ENCODE data around the gene MKX.
"Not testable (repeated sequence)": the region's sequence is repeated elsewhere in the genome, so short reads cannot be mapped to it uniquely, and the experiment has no call there.

Gene MKX

GRCh38 chr10:27698961-27699360, 46.7 kb downstream of the MKX start:
- no peak overlapping the region for H3K27ac ChIP-seq

DNA sequence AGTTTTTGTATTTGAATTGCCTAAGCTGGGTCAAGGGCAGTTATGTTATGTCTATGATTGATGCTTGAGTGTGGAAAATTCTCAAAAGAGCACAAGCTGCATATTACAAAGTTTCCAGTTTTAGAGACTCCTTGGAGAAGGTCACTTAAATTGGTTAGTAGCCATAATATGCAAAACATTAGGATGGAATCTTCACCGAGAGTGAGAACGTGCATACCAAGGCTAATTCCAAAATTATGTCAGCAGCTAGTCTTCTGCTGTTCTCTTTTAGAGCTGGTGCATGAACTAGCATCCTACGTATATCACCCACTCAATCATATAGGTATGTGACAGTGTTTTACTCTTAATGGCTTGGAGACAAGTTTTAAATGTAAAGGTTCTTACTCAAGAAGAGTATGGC, 49.2 kb downstream of the MKX start:
- no peak overlapping the region for H3K27ac ChIP-seq
- no peak for DNase-seq (ENCODE audit: low read depth, low spot score)

More at GRCh38 chr10:27698961-27699360, 46.7 kb downstream of the MKX start:
- DNase-seq (ENCODE audit: low read depth, low spot score): no peak

DNA sequence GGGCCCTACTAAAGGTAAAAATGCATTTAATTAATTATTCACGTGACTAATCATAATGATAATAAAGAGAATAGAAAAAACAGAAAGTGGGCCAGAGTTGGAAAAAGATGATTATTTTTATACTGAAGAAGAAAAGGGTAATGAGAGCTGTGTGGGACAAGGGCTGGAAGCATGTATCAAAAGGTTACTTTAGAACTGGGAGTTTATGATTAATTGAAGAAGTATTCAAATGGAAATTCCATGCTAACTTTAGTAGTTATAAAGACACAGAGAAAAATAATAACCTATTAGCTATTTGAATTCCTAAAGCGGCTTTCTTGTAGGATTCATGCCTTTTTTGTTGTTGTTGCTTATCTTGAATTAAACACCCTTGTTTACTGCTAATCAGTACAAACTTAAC, 49.9 kb downstream of the MKX start:
- DNase-seq (ENCODE audit: low read depth, low spot score): no peak
- H3K27ac ChIP-seq: no peak overlapping the region

GRCh38 chr10:27695088-27695487, 50.5 kb downstream of the MKX start:
- DNase-seq (ENCODE audit: low read depth, low spot score): no peak
- no peak overlapping the region for H3K27ac ChIP-seq

- no peak for DNase-seq (ENCODE audit: low read depth, low spot score)
These were observed 53.0 kb downstream of the MKX start for GRCh38 chr10:27692663-27693062.

GRCh38 chr10:27688991-27689390, 56.6 kb downstream of the MKX start:
- no peak overlapping the region for H3K27ac ChIP-seq
- no peak for DNase-seq (ENCODE audit: low read depth, low spot score)

More at GRCh38 chr10:27692663-27693062, 53.0 kb downstream of the MKX start:
- no peak overlapping the region for H3K27ac ChIP-seq

- DNase-seq (ENCODE audit: low read depth, low spot score): no peak
- H3K27ac ChIP-seq: no peak overlapping the region
These were observed 57.3 kb downstream of the MKX start for GRCh38 chr10:27688276-27688675.

GRCh38 chr10:27687743-27688142, 57.9 kb downstream of the MKX start:
- DNase-seq (ENCODE audit: low read depth, low spot score): no peak
- no peak overlapping the region for H3K27ac ChIP-seq

DNA sequence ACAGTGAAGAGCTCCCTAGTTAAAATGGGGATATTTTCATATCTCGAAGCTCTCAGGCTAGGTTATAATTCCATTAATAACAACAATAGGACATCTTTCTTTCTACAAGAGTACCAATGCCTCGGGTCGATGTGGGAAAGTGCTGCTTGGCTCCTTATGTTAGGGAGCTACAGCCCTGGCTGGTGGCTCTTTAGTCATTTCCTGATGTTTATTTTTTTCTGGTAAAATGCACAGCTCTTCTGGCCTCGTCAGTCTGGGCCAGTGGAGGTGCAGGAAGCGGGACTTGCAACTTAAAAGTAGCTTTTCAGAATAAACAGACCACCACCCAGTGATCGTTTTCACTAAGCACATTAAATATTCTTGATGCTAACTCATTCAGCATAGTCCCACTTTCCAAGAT, 58.3 kb downstream of the MKX start:
- DNase-seq (ENCODE audit: low read depth, low spot score): no peak
- no peak overlapping the region for H3K27ac ChIP-seq

DNA sequence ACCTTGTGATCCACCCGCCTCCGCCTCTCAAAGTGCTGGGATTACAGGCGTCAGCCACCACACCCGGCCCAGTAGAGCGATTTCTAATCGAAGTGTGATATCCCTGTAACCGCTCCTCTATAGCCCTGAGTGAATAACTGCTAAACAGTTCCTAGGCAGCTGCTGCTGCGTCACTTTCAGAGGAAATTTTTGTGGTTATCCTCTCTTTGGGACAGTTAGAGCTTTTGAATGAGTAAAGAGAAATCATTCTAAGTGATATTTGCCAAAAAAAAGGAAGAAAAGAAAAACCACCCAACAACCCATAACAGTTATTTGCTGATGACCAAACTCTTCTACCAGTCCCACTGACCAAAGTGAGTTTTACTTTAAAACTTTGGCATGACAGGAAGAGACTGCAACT, 59.9 kb downstream of the MKX start:
- no peak overlapping the region for H3K27ac ChIP-seq

GRCh38 chr10:27683226-27683625, 62.4 kb downstream of the MKX start:
- no peak for DNase-seq (ENCODE audit: low read depth, low spot score)

More for the DNA sequence above, 59.9 kb downstream of the MKX start:
- DNase-seq (ENCODE audit: low read depth, low spot score): no peak

GRCh38 chr10:27681795-27682194, 63.8 kb downstream of the MKX start:
- not testable (repeated sequence) for DNase-seq (ENCODE audit: low read depth, low spot score); H3K27ac ChIP-seq

More at GRCh38 chr10:27683226-27683625, 62.4 kb downstream of the MKX start:
- H3K27ac ChIP-seq: no peak overlapping the region

GRCh38 chr10:27680691-27681605, 64.7 kb downstream of the MKX start:
- H3K27ac ChIP-seq: no peak overlapping the region
- DNase-seq (ENCODE audit: low read depth, low spot score): no peak

DNA sequence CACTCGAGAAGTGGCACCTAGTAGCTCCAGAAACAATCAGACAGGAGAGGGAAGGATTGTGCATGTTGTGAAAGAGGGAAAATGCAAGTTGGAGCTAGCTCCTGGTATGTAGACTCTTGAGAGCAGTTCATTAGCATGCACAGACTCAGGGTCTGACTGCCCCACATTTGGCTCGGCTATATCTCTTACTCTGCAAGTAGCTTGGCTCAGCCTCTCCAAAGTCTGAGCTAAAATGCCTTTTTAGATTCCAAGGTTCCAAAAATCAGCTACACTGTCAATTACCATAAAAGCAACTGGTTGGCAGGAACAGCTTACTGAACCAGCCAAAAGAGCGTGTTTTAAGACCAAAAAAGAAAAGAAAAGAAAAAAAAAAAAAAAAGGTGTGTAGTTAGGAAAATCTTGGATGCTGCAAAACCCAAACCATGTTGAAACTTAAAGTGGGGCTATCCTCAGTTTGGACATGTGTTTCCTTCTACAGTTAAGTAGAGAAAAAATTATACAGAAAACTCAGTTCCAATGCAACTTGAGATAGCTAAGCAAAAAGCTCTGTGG, 65.5 kb downstream of the MKX start:
- H3K27ac ChIP-seq: no peak overlapping the region
- no peak for DNase-seq (ENCODE audit: low read depth, low spot score)

- H3K27ac ChIP-seq: no peak overlapping the region
- DNase-seq (ENCODE audit: low read depth, low spot score): no peak
These were observed 66.2 kb downstream of the MKX start for GRCh38 chr10:27679369-27679912.

DNA sequence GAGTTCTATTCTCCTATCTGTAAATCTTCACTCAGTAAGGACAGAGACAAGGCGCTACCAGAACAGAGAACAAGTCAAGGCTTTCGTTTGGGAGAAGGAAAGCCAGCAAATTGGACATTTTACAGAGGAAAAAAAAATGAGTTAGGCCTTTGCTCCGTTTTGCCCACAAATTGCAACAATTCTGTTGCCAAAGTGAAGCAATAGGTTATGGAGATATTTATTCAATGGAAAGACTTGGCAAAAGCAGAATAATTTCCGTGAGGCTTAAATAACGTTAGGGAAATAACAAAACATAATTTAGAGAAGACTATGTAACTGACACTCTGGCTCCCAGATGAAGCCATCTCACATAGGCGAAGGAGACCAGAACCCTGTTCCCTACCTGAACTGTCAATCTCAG, 67.5 kb downstream of the MKX start:
- H3K27ac ChIP-seq: no peak overlapping the region
- no peak for DNase-seq (ENCODE audit: low read depth, low spot score)

- H3K27ac ChIP-seq: no peak overlapping the region
- DNase-seq (ENCODE audit: low read depth, low spot score): no peak
These were observed 72.6 kb downstream of the MKX start for GRCh38 chr10:27673065-27673464.

DNA sequence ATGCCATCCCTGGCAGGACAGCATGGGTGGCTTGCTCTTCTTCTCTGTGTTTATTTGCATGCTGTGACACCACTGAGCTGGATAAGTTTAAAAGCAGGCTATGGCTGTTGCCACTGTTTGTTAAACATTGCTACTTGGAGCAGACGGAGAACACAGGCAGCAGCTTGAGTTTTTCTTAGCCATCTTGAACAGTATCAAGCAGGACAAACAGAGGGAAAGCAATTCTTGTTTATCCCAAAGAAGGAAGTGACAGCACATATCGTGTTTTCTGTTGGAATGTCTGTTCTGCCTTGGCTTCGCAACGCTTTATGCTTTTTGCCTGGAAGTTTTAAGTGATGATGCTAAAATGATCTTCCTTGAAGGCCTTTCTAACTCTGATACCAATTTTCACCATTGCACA, 73.8 kb downstream of the MKX start:
- H3K27ac ChIP-seq: no peak overlapping the region
- DNase-seq (ENCODE audit: low read depth, low spot score): no peak

- no peak for DNase-seq (ENCODE audit: low read depth, low spot score)
- H3K27ac ChIP-seq: no peak overlapping the region
These were observed 81.2 kb downstream of the MKX start for GRCh38 chr10:27664461-27664860.

- no peak overlapping the region for H3K27ac ChIP-seq
- no peak for DNase-seq (ENCODE audit: low read depth, low spot score)
These were observed 82.0 kb downstream of the MKX start for GRCh38 chr10:27663621-27664020.

- no peak overlapping the region for H3K27ac ChIP-seq
- no peak for DNase-seq (ENCODE audit: low read depth, low spot score)
These were observed 83.9 kb downstream of the MKX start for GRCh38 chr10:27661514-27662286.
